ENCODE results near the gene INHBC.
A peak's percentile ranks its signal among the peaks of the same experiment; 100 is the strongest.
"Not testable (repeated sequence)": the region's sequence is repeated elsewhere in the genome, so short reads cannot be mapped to it uniquely, and the experiment has no call there.

The INHBC gene

GRCh38 chr12:57429473-57430111, 5.0 kb upstream of the INHBC start:
- DNase-seq (ENCODE audit: low read depth): no peak

- DNase-seq (ENCODE audit: low read depth): peak; percentile 36
Observed at GRCh38 chr12:57430112-57430930, 4.3 kb upstream of the INHBC start.

GRCh38 chr12:57430931-57431566, 3.5 kb upstream of the INHBC start, which contains the start of gene R3HDM2:
TSS of gene R3HDM2 (minus strand) at chr12:57431043. CDS start at chr12:57310428, 120,615 bp downstream.
- DNase-seq (ENCODE audit: low read depth): peak; percentile 93

- no peak for DNase-seq (ENCODE audit: low read depth)
Observed at GRCh38 chr12:57431654-57432188, 2.9 kb upstream of the INHBC start.

GRCh38 chr12:57433370-57433769, 1.2 kb upstream of the INHBC start:
- DNase-seq (ENCODE audit: low read depth): no peak

- DNase-seq (ENCODE audit: low read depth): no peak
Observed at GRCh38 chr12:57435293-57435692, 709 bp downstream of the INHBC start.

GRCh38 chr12:57438400-57438799, 3.8 kb downstream of the INHBC start:
- no peak for DNase-seq (ENCODE audit: low read depth)

GRCh38 chr12:57439762-57440266, 5.2 kb downstream of the INHBC start:
- no peak for DNase-seq (ENCODE audit: low read depth)

GRCh38 chr12:57441393-57441792, 6.8 kb downstream of the INHBC start:
- not testable (repeated sequence) for DNase-seq (ENCODE audit: low read depth)

GRCh38 chr12:57441846-57442427, 7.4 kb downstream of the INHBC start:
- no peak for DNase-seq (ENCODE audit: low read depth)

GRCh38 chr12:57444337-57444736, 9.8 kb downstream of the INHBC start:
- DNase-seq (ENCODE audit: low read depth): not testable (repeated sequence)

- DNase-seq (ENCODE audit: low read depth): no peak
Observed at GRCh38 chr12:57444744-57445143, 10.2 kb downstream of the INHBC start.

GRCh38 chr12:57446292-57446960, 11.8 kb downstream of the INHBC start:
- DNase-seq (ENCODE audit: low read depth): no peak

- DNase-seq (ENCODE audit: low read depth): no peak
Observed at GRCh38 chr12:57448669-57449068, 14.1 kb downstream of the INHBC start.

GRCh38 chr12:57449375-57449774, 14.8 kb downstream of the INHBC start:
- no peak for DNase-seq (ENCODE audit: low read depth)

- DNase-seq (ENCODE audit: low read depth): no peak
Observed at GRCh38 chr12:57450057-57450456, 15.5 kb downstream of the INHBC start.

GRCh38 chr12:57451233-57451778, 16.7 kb downstream of the INHBC start:
- DNase-seq (ENCODE audit: low read depth): no peak

- no peak for DNase-seq (ENCODE audit: low read depth)
Observed at GRCh38 chr12:57452181-57452936, 17.8 kb downstream of the INHBC start.

GRCh38 chr12:57452937-57453509, 18.4 kb downstream of the INHBC start:
- no peak for DNase-seq (ENCODE audit: low read depth)

- DNase-seq (ENCODE audit: low read depth): no peak
Observed at GRCh38 chr12:57454213-57454565, 19.6 kb downstream of the INHBC start.

All from stimulated activated CD8-positive, alpha-beta memory T cell treated with anti-CD3 and anti-CD28 coated beads, Interleukin-4, amount 100 ng/mL, for 24 hours (primary cell).